GM21447 (cell line): ENCODE measurements around the gene POU2F1.
A peak's percentile ranks its signal among the peaks of the same experiment; 100 is the strongest.

ENCODE experiments used
- ATAC-seq: cut with Tn5 transposase; IDR thresholded peaks from one replicate; pipeline ENCODE4 v1.9.1; 2021; ENCODE audit not compliant: unreplicated experiment

POU2F1 gene

GRCh38 chr1:167413328-167413727, 192.6 kb downstream of the POU2F1 start:
- no peak for ATAC-seq

GRCh38 chr1:167416506-167416905, 195.8 kb downstream of the POU2F1 start:
- no peak for ATAC-seq

- no peak for ATAC-seq
Observed at GRCh38 chr1:167418391-167418790, 197.7 kb downstream of the POU2F1 start.

DNA sequence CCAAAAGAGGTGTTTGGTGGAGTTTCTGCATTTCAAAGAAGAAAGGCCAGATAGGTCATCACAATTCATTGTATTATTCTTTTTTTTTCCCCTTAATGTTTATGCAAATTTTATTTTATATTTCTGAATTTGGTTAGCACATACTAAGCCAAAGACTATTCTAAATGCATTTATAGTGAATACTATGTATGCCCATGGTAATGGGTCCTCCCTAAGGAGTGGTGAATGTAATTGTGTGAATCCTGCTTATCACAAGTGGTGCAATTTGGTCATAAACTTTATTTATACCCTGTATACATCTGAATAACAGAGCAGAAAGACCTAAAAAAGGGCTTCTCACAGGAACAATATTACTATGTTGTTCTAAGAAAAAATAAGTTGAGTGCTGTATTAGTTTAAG, 198.6 kb downstream of the POU2F1 start:
- no peak for ATAC-seq

DNA sequence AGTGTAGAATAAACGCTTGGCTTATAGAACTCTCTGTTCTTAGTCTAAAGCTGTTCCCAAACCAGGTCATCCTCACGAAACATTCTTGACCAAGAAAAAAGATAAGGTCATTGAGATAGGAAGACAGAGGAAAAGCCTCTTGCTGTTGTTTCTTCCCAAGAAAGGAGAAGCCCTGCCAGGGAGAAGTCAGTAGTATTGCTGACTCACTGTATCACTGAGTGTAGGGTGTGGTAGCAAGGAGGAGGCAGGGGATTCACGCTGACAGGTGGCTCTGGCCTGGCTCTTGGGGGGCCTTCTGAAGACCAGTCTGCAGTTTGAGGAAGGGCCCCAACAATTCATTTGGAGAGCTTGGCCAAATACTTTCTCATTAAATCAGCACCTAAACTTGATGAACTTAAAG, 199.8 kb downstream of the POU2F1 start:
- no peak for ATAC-seq

GRCh38 chr1:167423684-167424619, 203.3 kb downstream of the POU2F1 start:
- no peak for ATAC-seq

GRCh38 chr1:167425482-167425881, 204.8 kb downstream of the POU2F1 start:
- no peak for ATAC-seq

- ATAC-seq, result no peak
Observed at GRCh38 chr1:167426716-167427115, 206.0 kb downstream of the POU2F1 start.

GRCh38 chr1:167427848-167428247, 207.2 kb downstream of the POU2F1 start:
- no peak for ATAC-seq

DNA sequence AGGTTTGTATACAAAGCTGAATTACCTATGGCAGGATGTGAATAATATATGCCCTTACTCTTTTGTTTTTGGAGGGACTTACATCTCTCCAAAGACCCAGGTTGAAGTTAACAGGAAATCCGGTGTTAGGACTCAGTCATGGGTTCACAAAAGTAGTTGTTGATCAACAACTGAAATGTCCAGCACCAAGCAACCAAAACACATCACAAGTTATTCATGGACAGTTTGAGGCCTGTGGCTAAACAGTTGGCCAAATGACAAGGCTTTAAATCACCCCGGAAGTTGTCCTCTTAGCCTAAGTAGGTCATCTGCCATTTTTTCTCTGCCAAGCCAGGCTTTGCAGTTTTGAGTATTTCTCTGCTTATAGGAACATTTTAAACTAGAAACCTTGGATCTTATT, 207.7 kb downstream of the POU2F1 start:
- no peak for ATAC-seq

GRCh38 chr1:167429612-167430011, 208.9 kb downstream of the POU2F1 start:
- peak; percentile 61 for ATAC-seq

- ATAC-seq, result peak; percentile 36
Observed at GRCh38 chr1:167430134-167430848, 209.6 kb downstream of the POU2F1 start.

- no peak for ATAC-seq
Observed at GRCh38 chr1:167430849-167431242, 210.2 kb downstream of the POU2F1 start.

- peak; percentile 46 for ATAC-seq
Observed at GRCh38 chr1:167431261-167431908, 210.7 kb downstream of the POU2F1 start.

GRCh38 chr1:167431909-167432650, 211.4 kb downstream of the POU2F1 start:
- no peak for ATAC-seq

DNA sequence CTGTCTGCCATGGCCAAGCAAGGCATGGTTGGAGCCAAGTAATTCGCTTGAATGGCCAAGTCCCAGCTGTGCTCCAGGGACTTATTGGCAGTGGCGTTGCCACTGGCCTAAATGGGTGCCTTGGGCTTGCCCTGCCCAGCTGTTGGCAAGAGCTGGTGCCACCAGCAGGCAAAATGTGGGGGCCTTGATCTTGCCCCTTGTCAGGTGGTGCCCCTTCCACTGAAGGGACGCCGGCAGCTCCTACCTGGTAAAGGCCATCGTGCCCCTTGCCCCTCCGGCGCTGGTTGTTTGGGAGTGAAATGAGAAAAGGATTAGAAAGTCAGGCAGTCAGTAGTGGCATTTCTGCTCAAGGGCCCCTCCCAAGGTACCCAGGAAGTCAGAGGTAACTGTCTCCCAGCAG, 212.1 kb downstream of the POU2F1 start:
- ATAC-seq, result no peak

GRCh38 chr1:167433884-167434283, 213.2 kb downstream of the POU2F1 start:
- no peak for ATAC-seq

GRCh38 chr1:167434306-167434705, 213.6 kb downstream of the POU2F1 start:
- ATAC-seq, result no peak

- no peak for ATAC-seq
Observed at GRCh38 chr1:167435484-167435883, 214.8 kb downstream of the POU2F1 start.

DNA sequence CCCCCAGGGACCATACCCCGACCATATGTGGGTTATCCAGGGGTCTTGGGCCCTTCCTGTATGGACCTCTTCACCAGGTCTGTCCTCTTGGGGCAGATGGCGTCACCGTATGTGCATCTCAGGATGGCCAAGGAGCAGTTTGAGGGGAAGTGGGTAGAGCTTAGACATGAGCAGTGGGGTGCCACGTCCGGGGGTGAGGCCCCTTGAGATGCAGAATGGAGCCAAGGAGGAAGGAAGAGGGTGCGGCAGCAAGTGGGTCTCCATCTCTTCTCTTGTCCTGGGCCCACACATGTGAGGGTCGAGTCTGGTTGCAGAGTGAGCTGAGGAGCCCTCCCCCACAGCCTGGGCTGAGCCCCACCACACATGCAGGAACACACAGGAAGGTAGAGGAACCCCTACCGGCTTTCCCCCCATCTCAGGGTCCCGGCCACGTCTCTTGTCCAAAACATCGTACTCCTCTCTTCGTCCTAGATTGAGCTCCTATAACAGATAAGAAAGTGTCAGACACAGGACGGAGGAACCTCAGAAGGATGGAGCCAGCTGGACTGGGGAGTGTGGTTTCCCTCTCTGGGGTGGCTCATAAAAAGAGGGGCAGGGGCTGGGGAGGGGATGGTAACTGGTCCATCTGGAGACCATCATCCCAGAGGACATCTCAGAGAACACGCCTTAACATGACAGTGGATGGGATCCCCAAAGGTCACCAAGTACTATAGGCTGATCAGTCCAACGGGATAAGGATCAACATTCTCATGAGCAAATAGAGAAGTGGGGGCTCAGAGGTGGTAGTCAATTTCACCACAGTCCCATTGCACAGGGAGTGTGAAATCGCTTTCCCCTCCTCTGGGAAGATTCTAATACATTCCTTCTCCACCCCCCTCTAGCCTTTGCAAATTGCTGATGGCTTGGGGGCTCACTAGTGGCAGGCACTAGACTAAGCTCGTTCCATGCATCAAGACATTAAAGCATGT, 217.8 kb downstream of the POU2F1 start:
- no peak for ATAC-seq
